Measurements from ENCODE around the gene RARB.

RARB gene

GRCh38 chr3:25473246-25473645 lies 45.2 kb downstream of the RARB start:
- no peak for DNase-seq

GRCh38 chr3:25474052-25474451 lies 46.0 kb downstream of the RARB start:
- DNase-seq = no peak

- no peak for DNase-seq
These were observed 48.6 kb downstream of the RARB start for GRCh38 chr3:25476639-25477038.

- DNase-seq = no peak
These were observed 50.2 kb downstream of the RARB start for GRCh38 chr3:25478211-25478757.

- DNase-seq = no peak
These were observed 51.1 kb downstream of the RARB start for GRCh38 chr3:25478964-25479726.

- DNase-seq = no peak
These were observed 51.6 kb downstream of the RARB start for GRCh38 chr3:25479727-25480010.

GRCh38 chr3:25480811-25481210 lies 52.7 kb downstream of the RARB start:
- no peak for DNase-seq

GRCh38 chr3:25481386-25481785 lies 53.3 kb downstream of the RARB start:
- no peak for DNase-seq

GRCh38 chr3:25483456-25483855 lies 55.4 kb downstream of the RARB start:
- no peak for DNase-seq

GRCh38 chr3:25485673-25486072 lies 57.6 kb downstream of the RARB start:
- DNase-seq = no peak

GRCh38 chr3:25486932-25487331 lies 58.9 kb downstream of the RARB start:
- DNase-seq = no peak

GRCh38 chr3:25489858-25490593 lies 62.0 kb downstream of the RARB start:
- no peak for DNase-seq

- DNase-seq = no peak
These were observed 65.2 kb downstream of the RARB start for GRCh38 chr3:25493246-25493645.

GRCh38 chr3:25493786-25494185 lies 65.7 kb downstream of the RARB start:
- no peak for DNase-seq

- no peak for DNase-seq
These were observed 67.2 kb downstream of the RARB start for GRCh38 chr3:25495304-25495703.

- no peak for DNase-seq
These were observed 67.7 kb downstream of the RARB start for GRCh38 chr3:25495726-25496253.

- no peak for DNase-seq
These were observed 69.0 kb downstream of the RARB start for GRCh38 chr3:25497096-25497495.

GRCh38 chr3:25500706-25501210 lies 72.7 kb downstream of the RARB start:
- no peak for DNase-seq

- DNase-seq = no peak
These were observed 74.2 kb downstream of the RARB start for GRCh38 chr3:25502233-25502632.

GRCh38 chr3:25503898-25504301 lies 75.8 kb downstream of the RARB start:
- no peak for DNase-seq

- no peak for DNase-seq
These were observed 77.5 kb downstream of the RARB start for GRCh38 chr3:25505581-25505980.

GRCh38 chr3:25507811-25508210 lies 79.7 kb downstream of the RARB start:
- no peak for DNase-seq

GRCh38 chr3:25508433-25508832 lies 80.4 kb downstream of the RARB start:
- no peak for DNase-seq

- no peak for DNase-seq
These were observed 80.8 kb downstream of the RARB start for GRCh38 chr3:25508901-25509300.

Measured in NCI-H1694 (cell line).